Esophagus (tissue), 2 donors: ENCODE data around the gene OR1F1. TPM values are rescaled to one million over a fixed set of nuclear protein-coding genes. Genes with fewer than 3 reads are reported as not detected.

Source experiments
- H3K27ac ChIP-seq, 2 donors: one replicate each; pipeline ENCODE4 v1.5.1; 2013; ENCODE audit warnings: low read depth in 2 of 2, mild to moderate bottlenecking in 2 of 2, inconsistent platforms in 1 of 2, low read length in 1 of 2, moderate library complexity in 1 of 2
- H3K27me3 ChIP-seq, 2 donors: one replicate each; pipeline ENCODE4 v1.6.1; 2013; ENCODE audit warnings: low read length in 2 of 2, control low read depth in 1 of 2, mild to moderate bottlenecking in 1 of 2; ENCODE audit not compliant: insufficient read depth in 2 of 2, control insufficient read depth in 1 of 2
- H3K36me3 ChIP-seq, 2 donors: one replicate each; pipeline ENCODE4 v1.6.1; 2013; ENCODE audit warnings: low read length in 1 of 2; ENCODE audit not compliant: control insufficient read depth in 2 of 2, insufficient read depth in 2 of 2
- H3K4me1 ChIP-seq, 2 donors: one replicate each; pipeline ENCODE4 v1.6.1; 2013; ENCODE audit warnings: low read length in 1 of 2; ENCODE audit not compliant: control insufficient read depth in 2 of 2, insufficient read depth in 2 of 2
- H3K4me3 ChIP-seq, 2 donors: one replicate each; pipeline ENCODE4 v1.5.1; 2013; ENCODE audit warnings: low read length in 2 of 2, mild to moderate bottlenecking in 2 of 2, low read depth in 1 of 2, moderate library complexity in 1 of 2
- H3K9me3 ChIP-seq, 2 donors: one replicate each; pipeline ENCODE4 v1.6.1; 2013; ENCODE audit warnings: mild to moderate bottlenecking in 2 of 2, low read depth in 1 of 2, low read length in 1 of 2, moderate library complexity in 1 of 2; ENCODE audit not compliant: control insufficient read depth in 2 of 2, insufficient read depth in 1 of 2
- WGBS, 2 donors: extraction: QIAGEN DNeasy Blood & Tissue Kit; methylation state at CpG; one replicate each; pipeline ENCODE4 v1.1.7; 2013; 5-methylcytosine and 5-hydroxymethylcytosine counted together
- polyA plus RNA-seq, 2 donors: library from polyadenylated mRNA; stranded (reverse); fragments of 200-250 nt; gene quantifications; one replicate each; pipeline ENCODE4 v1.2.3, GENCODE V29; 2013
- donor health status: healthy with polysubstance abuse.
- donor health status: Bipolar disorder and iron deficiency.

The OR1F1 gene
- polyA plus RNA-seq, 2 donors, result not detected

DNA sequence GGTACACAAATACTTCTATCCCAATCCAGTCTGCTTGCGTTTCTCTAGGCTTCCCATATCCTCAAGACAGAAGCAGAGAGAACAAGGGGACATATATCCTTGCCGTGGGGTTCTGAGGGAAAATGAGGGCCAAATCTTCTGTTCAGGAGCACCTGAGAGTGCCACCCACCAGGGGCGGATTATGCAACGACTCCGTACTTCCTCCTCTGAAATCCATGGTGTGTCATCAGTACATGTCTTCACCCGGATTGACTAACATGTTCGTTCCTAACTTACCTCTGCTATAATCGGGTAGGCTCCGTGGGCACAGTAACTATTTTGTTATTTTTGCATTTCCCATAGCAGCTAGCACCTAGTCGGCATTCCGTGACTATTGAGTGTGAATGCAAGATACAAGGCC is 54.7 kb downstream of the OR1F1 start:
- no peaks in the 10 kb centered on the region for H3K9me3 ChIP-seq
- H3K36me3 ChIP-seq, result no peaks in the 10 kb centered on the region
- H3K27ac ChIP-seq, result no peak overlapping the region
- no peak overlapping the region for H3K4me3 ChIP-seq
- no peaks in the 10 kb centered on the region for H3K4me1 ChIP-seq
- no peaks in the 10 kb centered on the region for H3K27me3 ChIP-seq
- WGBS, 2 donors, result 83 to 89% methylated on average over 11 of the region's 11 CpGs

DNA sequence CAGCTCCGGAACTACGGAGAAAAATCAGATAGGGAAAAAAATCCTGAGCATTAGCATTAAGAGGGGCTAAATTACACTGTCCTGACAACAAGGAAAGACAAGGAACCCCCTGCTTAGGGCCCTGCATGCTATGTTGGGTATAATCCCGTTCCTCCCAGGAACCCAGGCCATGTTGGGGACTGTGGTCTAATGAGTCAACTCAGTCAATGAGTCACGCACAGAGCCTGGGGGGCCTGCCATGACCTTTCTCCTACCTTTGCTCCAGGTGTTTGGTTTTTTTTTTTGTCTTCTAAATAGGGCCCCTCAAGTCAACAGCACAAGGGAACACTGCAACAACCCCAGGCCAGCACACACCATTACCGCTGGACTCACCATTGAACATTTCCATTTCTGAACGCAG is 55.9 kb downstream of the OR1F1 start:
- Histone ChIP-seq H3K27ac (no peak overlapping the region), H3K4me1 (no peaks in the 10 kb centered on the region), H3K27me3 (no peaks in the 10 kb centered on the region), H3K36me3 (no peaks in the 10 kb centered on the region), H3K4me3 (no peak overlapping the region), H3K9me3 (no peaks in the 10 kb centered on the region)
- 65 to 68% methylated on average over 6 of the region's 6 CpGs for WGBS, 2 donors

DNA sequence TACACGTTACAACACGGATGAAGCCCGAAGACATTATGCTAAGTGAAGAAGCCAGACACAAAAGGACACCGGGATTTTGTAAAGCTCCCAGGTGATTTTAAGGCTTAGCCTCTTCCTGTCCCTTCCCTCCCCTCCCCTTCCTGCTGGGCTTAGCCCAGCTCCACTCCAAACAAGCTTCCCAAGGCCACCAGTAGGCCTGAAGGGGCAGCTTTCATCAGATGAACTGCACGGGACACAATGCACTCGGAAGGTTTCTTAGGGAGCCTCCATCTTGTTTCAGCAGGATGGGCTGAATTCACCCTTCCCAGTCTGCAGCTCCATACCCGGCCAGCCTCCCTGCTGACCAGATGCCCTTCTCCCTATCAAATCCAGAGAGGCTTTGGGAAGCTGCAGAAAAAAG is 58.0 kb downstream of the OR1F1 start:
- Histone ChIP-seq H3K36me3 (no peaks in the 10 kb centered on the region), H3K9me3 (peaks cover 0 to 3% of the 10 kb centered on the region in 2 donors), H3K4me1 (no peaks in the 10 kb centered on the region), H3K27me3 (no peaks in the 10 kb centered on the region), H3K27ac (no peak overlapping the region), H3K4me3 (no peak overlapping the region)
- 72 to 75% methylated on average over 7 of the region's 7 CpGs for WGBS, 2 donors

DNA sequence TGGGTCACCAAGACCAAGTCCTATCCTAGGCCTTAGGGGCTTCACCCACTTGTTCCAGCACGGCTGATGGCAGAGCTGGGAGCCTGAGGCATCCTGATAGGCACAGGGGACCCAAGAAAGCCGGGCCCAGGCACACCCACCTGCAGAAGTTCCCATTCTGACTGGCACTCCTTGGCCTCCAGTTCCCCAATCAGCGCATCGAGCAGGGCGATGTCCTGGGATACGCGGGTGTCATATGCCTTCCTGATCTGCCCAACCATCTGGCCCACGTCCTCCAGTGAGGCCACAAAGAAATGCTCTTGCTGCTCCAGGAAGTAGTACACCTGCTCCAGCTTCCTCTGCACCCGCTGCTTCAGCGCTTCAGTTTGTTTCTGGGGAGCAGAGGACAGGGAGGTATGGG is 58.9 kb downstream of the OR1F1 start:
- H3K36me3 ChIP-seq, result no peaks in the 10 kb centered on the region
- no peak overlapping the region for H3K27ac ChIP-seq
- H3K9me3 ChIP-seq, result peaks cover 0 to 3% of the 10 kb centered on the region in 2 donors
- WGBS, 2 donors, result 77 to 81% methylated on average over 10 of the region's 10 CpGs
- no peaks in the 10 kb centered on the region for H3K27me3 ChIP-seq
- H3K4me3 ChIP-seq, result no peak overlapping the region
- no peaks in the 10 kb centered on the region for H3K4me1 ChIP-seq

DNA sequence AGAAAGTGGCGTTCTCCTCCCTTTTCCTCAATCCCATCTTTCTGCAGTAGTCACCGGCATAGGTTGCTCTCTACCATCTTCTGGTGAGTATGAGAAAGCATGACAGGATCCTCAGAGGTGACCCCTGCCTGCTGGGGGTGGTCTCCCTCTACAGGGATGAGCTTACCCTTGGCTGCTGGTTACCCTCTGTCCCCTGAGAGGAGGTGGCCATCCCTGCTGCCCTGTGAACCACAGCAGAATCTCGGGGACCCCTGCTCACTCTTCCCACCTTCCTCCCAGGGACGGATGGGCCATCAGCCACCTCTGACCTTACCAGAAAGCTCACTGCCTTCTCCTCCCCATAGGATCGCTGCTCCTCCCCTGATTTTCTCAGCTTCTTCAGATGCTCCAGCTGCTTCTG is 60.6 kb downstream of the OR1F1 start:
- no peak overlapping the region for H3K27ac ChIP-seq
- H3K27me3 ChIP-seq, result no peaks in the 10 kb centered on the region
- WGBS, 2 donors, result 75 to 85% methylated on average over 5 of the region's 5 CpGs
- H3K4me3 ChIP-seq, result no peak overlapping the region
- no peaks in the 10 kb centered on the region for H3K4me1 ChIP-seq
- H3K36me3 ChIP-seq, result no peaks in the 10 kb centered on the region
- H3K9me3 ChIP-seq, result peaks cover 0 to 3% of the 10 kb centered on the region in 2 donors

DNA sequence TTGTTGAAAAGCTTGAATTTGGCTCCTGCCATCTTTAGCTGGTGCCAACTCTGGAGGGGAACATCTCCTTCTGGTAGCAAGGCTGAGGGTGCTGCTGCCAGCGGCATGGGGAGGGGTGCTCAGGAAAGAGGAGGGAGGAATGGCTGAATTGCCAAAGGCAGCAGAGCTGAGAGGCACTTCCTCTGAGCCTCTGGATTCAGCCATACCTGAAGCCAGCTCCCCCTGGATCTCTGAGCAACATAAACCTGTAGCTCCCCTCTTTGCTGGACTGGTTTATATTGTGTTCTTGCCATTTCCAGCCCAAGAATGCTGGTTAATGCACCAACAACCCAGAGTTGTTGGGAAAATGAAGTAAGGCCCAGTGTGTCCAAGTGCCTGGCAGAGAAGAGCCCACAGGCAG is 61.0 kb downstream of the OR1F1 start:
- WGBS, 2 donors, result 50 to 78% methylated on average over 1 of the region's 1 CpG
- H3K4me3 ChIP-seq, result no peak overlapping the region
- peaks cover 0 to 3% of the 10 kb centered on the region in 2 donors for H3K9me3 ChIP-seq
- no peaks in the 10 kb centered on the region for H3K4me1 ChIP-seq
- H3K27me3 ChIP-seq, result no peaks in the 10 kb centered on the region
- H3K27ac ChIP-seq, result no peak overlapping the region
- no peaks in the 10 kb centered on the region for H3K36me3 ChIP-seq

DNA sequence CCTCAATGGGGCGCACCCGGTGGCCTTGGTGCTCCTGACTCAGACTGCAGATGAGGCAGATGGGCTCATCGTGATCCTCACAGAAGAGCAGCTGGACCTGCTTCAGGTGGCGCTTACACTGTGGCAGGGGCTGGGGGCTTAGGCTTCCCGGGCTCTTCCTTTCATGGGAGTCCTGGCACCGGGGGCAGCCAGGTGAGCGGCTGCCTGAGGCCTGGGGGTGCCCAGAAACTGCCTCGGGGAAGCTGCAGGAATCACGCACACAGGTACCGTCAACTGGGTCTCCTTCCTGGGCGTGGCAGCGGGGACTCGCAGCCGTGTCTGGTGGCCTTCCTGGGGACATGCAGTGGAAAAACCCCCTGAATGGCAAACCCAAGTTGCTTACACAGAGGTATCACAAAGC is 61.4 kb downstream of the OR1F1 start:
- Histone ChIP-seq H3K4me3 (no peak overlapping the region), H3K36me3 (no peaks in the 10 kb centered on the region), H3K27me3 (no peaks in the 10 kb centered on the region), H3K4me1 (no peaks in the 10 kb centered on the region), H3K9me3 (peaks cover 0 to 3% of the 10 kb centered on the region in 2 donors), H3K27ac (no peak overlapping the region)
- 83 to 87% methylated on average over 13 to 14 of the region's 14 CpGs for WGBS, 2 donors

DNA sequence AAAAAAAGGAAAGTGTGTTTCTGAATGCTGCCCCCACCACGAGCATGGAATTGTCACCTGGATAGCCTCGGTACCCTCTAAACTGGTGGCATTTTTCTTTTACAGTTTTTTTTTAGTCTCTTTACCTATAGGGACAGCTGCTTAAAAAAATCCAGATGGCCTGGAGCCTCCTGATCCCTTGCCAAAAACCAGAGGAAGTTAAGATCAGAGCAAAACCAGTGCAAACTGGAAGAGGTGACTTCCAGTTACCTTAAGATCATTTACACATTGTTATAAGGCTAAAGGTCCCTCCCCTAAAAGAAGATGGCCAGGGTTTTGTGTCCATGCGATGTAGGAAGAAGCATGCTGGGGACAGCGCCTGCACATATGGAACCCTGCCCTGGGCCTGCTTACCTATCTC is 65.0 kb downstream of the OR1F1 start:
- H3K36me3 ChIP-seq, result no peaks in the 10 kb centered on the region
- H3K27ac ChIP-seq, result no peak overlapping the region
- H3K9me3 ChIP-seq, result peaks cover 0 to 7% of the 10 kb centered on the region in 2 donors
- no peaks in the 10 kb centered on the region for H3K27me3 ChIP-seq
- H3K4me3 ChIP-seq, result no peak overlapping the region
- WGBS, 2 donors, result 75 to 76% methylated on average over 4 of the region's 4 CpGs
- H3K4me1 ChIP-seq, result no peaks in the 10 kb centered on the region

DNA sequence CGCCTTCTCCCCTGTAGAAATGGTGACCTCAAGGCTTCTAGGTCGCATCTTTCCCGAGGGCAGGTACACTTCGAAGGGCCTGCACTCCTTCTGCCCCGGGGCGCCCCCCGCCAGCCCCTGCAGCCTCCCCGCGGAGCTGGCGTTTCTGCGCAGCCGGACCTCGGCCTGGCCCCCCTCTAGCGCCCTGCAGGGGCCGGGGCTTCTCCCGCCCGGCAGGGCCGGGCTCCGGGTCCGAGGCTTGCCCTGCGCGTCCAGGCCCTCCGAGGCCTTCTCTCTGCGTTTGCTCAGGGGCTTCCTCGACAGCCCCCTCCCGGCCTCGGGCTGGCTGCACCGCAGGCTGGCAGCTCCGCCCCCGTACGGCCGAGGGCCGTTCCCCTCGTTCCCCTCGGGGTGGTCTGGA is 66.3 kb downstream of the OR1F1 start:
- H3K4me1 ChIP-seq, result no peaks in the 10 kb centered on the region
- H3K9me3 ChIP-seq, result peaks cover 0 to 4% of the 10 kb centered on the region in 2 donors
- H3K36me3 ChIP-seq, result no peaks in the 10 kb centered on the region
- no peaks in the 10 kb centered on the region for H3K27me3 ChIP-seq
- H3K4me3 ChIP-seq, result no peak overlapping the region
- no peak overlapping the region for H3K27ac ChIP-seq
- 47 to 53% methylated on average over 35 of the region's 35 CpGs for WGBS, 2 donors
